AML-193 (cell line): ENCODE data around the gene SRGAP1.
A peak's percentile ranks its signal among the peaks of the same experiment; 100 is the strongest.

ENCODE experiments used
- DNase-seq, 2 experiments: peaks; one replicate each; lab custom pipeline; 2025; lab: John Stamatoyannopoulos, UW

The SRGAP1 gene

DNA sequence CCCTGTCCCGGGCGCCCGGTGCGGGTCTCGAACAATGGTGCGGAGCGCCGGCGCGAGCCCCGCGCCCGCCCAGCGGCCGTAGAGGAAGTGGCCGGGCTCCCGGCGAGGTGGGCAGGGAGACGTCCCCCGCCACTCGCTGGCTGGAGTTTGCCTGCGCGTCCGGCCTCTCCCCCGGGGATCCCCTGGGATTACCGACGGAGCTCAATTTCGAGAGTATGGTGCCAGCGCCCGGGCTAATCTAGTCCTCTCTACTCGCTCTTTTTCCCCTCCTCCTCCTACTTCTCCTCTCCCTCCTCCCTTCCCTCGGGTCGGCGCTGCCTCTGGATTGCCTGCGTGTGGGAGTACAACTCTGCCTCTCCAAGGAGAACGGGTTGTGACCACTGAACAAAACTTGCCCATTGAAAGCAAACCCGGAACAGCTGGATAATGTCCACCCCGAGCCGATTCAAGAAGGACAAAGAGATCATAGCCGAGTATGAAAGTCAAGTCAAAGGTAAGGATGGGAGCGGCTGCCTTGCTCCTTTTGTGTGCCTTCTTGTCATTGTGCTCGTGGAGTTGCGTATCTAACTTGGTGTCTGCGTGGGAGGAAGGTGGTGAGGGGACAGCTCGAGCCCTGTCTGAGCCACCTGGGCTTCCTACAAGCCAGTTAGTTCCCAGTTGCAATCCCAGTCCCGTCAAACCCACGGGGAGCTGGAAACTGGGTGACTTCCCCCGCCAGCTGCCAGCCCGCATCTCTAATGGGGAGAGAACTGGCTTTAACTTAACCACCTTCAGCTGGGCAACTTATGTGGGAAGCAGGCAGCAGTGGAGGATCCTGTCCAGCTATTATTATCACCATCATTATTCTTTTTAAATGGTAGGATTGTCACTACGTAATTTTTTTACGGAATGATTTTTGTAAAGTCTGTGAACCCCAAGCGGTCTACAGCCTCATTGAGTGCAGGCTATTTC, at the start of gene SRGAP1:
Gene SRGAP1, plus strand, starts transcription at position 310 of the 951 bp plus-strand sequence. Its CDS starts 117 bp downstream, at position 427.
- DNase-seq: peak; percentile 29 to 32

DNA sequence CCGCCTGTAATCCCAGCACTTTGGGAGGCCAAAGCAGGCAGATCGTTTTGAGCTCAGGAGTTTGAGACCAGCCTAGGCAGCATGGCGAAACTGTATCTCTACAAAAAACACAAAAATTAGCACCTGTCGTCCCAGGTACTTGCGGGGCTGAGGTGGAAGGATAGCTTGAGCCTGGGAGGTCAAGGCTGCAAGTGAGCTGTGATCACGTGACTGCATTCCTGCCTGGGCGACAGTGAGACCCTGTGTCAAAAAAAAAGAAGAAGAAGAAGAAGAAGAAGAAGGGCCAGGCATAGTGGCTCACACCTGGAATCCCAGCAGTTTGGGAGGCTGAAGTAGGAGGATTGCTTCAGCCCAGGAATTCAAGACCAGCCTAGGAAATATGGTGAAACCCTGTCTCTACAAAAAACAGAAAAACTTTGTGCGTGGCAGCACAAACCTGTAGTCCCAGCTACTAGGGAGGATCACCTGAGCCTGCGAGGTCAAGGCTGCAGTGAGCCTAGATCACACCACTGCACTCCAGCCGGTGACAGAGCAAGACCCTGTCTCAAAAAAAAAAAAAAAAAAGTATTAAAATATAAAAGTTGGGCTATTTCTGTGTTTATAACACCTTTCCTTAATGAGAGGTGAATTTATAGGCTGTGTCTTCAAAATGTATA, 49.3 kb upstream of the SRGAP1 start:
- no peak for DNase-seq

DNA sequence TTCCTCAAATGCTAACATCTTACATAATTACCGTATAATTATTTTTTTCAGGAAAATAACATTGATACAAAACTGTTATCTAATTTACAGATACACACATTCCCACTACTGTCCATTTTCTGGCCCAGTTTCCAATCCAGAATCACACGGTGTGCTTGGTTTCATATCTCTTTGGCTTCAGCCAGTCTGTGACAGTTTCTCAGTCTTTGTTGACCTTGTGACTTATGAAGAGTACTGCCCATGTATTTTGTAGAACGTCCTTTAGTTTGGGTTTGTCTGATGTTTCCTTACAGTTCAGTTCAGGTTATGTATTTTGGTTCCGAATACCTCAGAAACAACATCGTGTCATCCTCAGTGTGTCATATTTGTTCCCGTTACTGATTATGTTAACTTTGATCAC, 48.6 kb upstream of the SRGAP1 start:
- DNase-seq: no peak

DNA sequence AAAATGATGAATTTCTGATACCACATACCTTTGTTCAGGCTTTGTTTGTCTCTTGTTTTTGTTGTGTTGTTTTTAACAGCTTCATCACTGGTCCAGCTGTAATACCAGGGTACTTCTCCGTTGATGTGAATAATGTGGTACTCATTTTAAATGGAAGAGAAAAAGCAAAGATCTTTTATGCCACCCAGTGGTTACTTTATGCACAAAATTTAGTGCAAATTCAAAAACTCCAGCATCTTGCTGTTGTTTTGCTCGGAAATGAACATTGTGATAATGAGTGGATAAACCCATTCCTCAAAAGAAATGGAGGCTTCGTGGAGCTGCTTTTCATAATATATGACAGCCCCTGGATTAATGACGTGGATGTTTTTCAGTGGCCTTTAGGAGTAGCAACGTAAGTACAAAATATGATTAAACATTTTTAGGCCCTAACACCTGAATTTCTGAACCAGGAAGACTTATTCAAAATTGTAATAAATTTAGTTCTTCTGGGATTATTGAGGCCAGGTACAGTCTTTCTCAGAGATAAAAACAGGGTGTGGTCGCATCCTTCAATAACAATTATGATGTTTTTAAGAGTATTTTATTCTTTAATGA, 42.4 kb upstream of the SRGAP1 start:
- DNase-seq: peak; percentile 28 to 49

DNA sequence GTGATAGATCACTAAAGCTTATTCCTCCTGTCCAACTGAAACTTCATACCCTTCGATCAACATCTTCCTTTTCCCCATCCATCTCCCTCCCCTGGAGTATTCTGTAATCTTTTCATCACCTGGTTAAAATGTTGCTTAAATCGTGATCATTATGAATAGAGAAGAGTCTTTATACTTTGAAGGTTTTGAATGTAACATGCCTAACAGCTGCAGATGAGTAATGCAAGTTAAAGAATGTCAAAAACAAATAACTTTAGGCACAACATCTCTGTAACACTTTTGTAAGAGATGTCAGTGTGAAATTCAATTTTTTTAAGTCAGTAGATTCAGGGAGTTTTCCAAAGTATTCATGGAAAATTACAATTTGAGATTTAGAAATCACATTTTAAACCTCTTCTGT, 39.8 kb upstream of the SRGAP1 start:
- no peak for DNase-seq

DNA sequence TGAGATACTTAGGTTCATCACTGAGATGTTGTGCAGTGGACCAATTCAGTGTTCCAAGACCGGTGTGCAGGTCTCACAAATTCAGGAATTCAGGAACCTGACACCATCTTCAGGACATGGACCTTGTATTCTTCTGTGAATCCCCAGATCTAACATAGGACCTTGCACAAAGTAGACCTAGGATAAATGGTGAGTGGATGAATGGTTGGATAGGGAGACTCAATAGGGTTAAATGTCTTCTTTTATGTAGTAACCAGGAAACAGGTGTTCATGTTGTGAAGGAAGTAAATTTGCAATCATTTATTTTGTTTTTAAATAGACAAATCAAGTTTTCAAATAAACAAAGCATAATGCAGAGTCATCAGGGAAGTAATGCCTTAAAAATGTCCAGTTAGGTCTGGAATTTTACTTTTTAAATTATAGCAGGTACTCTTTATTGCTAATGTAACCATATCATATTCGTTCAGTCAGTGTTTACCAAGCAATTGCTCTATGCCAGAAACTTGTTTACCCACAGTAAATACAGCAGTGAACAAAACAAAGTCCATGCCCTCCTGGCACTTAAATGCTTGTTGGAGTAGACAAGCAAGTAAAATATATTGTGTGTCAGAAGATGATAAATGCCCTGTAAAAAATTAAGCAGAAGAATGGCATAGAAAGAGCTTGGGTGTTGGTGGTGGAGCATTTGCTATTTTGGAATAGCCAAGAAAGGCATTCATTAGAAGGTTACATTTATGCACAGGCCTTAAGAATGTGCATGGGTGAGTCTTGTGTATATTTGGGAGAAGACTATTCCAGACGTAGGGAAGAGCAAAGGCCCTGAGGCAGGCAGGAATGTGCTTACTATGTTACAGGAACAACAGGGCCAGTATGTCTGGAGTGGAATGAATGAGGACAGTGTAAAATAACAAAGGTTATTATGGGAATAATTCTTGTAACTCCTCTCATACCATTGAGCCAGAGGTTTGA, 38.5 kb upstream of the SRGAP1 start:
- no peak for DNase-seq

DNA sequence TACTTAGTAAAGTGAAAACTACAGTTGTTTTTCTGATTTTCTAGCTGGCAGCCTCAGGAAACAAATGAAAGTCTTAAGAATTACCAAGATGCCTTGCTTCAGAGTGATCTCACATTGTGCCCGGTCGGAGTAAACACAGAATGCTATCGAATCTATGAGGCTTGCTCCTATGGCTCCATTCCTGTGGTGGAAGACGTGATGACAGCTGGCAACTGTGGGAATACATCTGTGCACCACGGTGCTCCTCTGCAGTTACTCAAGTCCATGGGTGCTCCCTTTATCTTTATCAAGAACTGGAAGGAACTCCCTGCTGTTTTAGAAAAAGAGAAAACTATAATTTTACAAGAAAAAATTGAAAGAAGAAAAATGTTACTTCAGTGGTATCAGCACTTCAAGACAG, 35.9 kb upstream of the SRGAP1 start:
- DNase-seq: no peak

DNA sequence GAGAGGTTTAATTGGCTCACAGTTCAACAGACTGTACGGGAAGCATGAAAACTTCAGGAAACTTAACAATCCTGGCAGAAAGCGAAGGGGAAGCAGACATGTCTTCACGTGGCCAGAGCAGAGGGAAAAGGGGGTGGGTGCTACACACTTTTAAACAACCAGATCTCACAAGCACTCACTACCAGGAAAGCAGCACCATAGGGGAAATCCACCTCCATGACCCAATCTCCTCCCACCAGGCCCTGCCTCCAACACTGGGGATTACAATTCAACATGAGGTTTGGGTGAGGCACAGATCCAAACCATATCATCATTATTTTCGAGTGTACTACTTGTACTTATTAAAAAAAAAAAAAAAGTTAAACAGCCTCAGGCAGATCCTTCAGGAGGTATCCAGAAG, 34.9 kb upstream of the SRGAP1 start:
- DNase-seq: no peak

DNA sequence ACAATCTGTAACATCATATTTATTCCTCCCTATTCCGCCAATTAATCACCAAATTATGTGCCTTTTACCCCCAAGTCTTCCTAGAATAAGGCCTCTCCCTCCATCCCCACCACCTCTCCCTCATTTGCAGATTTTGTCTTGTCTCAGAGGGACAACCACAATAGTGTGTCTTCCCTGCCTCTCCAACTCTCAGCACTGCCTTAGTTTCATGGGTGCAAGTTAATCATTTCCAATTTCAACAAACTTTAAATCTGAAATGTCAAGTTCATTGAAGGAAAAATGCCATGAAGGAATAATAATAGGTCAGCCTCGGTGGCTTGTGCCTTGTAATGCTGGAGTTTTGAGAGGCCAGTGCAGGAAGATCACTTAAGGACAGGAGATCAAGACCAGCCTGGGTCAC, 33.2 kb upstream of the SRGAP1 start:
- no peak for DNase-seq

DNA sequence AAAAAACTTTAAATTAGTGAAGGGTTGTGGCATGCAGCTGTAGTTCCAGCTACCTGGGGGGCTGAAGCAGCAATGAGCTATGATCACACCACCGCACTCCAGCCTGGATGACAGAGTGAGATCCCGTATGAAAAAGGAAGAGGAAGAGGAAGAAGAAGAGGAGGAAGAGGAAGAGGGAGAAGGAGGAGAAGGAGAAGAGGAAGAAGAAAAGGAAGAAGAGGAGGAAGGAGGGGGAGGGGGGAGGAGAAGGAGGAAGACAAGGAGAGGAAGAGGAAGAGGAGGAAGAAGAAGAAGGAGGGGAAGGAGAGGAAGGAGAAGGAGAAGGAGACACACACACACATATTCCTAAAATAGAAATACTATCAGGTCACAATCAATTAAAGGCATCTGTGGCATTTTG, 32.7 kb upstream of the SRGAP1 start:
- DNase-seq: no peak

DNA sequence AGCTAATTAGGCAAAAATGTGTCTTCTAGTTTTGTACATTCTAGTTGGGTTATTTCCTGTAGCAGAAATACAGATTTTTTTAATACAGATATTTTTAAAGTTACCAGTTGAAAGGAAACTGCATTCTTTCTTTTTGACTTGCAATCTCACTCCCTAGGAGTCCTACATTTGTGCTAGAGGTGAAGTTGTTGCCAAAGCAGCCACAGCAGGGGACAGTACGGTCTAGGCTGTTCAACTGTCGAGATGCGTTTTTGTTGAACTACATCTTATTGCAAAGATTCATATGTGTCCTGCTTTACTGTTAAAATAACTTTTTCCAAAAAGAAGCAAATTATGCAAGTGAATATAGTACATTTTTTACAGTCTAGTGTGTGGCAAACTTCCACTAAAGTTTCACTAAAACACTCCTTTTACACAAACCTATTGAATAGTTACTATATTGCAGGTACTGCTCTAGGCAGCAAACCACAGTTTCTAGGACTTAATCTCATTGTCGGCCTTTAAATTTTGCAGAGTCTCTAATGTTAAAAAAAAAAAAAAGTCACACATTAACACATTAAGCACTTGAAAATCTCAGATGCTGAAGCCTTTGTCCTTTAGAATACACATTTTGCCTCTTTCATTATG, 30.2 kb upstream of the SRGAP1 start:
- no peak for DNase-seq

DNA sequence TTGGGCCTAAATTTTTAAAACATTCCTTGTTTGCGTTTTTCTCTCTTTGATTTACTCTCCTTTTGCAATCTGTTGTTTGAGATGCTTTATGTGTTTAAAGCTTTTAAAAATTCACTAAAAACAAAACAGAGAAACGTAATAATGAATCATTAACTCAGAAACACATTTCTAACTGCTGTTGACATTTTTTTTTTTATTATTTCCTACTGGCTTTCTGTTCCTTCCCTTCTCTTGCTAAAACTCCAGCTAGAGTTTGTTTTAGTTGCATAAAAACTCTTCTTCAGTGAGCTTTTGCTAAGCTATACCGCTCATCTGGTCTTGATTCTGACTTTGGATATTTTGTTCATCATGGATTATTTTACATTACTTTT, 29.0 kb upstream of the SRGAP1 start:
- DNase-seq: no peak

DNA sequence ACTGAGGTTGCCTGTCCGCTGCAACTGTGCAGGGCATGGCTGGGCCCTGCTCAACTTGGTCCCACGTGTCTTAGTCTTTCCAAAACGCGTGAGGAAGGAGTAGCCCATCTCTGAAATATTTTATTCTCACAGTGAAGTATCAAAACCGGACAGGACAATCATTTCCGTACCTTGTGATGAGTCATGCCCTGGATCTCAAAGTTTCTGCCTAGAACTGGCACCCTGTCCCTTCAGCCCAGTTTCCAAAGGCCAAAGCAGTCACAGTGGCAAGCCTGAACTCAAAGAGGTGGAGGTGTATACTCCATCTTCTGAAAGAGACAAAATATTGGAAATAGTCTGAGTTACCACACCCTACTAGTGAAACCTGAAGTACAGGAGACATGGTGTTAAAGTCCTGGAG, 28.5 kb upstream of the SRGAP1 start:
- no peak for DNase-seq

DNA sequence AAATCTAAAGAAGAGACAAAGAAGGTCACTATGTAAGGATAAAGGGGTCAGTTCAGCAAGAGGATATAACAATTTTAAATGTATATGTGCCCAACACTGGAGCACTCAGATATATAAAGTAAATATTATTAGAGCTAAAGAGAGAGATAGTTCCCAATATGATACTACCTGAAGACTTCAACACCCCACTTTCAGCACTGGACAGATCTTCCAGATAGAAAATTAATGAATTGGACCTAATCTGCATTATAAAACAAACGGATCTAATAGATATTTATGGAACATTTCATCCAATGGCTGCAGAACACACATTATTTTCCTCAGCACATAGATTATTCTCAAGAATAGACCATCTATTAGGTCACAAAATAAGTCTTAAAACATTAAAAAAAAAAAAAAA, 24.1 kb upstream of the SRGAP1 start:
- DNase-seq: no peak

DNA sequence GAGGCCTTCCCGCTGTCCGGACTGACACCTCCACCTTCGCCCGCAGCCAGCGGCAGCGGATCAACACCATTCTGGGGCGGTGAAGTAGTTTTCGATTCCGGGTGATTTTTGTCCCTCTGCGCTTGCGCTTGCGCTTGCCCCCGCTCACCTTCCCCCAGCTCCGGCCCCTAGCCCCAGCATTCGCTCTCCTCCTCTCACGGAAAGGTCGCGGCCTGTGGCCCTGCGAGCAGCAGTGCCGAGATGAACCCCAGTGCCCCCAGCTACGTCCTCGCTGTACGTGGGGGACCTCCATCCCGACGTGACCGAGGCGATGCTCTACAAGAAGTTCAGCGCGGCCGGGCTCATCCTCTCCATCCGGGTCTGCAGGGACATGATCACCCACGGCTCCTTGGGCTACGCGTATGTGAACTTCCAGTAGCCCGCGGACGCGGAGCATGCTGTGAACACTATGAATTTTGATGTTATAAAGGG, 22.7 kb upstream of the SRGAP1 start:
- DNase-seq: no peak

DNA sequence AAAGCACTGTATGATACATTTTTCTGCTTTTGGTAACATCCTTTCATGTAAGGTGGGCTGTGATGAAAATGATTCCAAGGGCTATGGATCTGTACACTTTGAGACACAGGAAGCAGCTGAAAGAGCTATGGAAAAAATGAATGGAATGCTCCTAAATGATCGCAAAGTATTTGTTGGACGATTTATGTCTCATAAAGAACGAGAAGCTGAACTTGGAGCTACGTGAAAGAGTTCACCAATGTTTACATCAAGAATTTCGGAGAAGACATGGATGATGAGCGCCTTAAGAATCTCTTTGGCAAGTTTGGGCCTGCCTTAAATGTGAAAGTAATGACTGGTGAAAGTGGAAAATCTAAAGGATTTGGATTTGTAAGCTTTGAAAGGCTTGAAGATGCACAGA, 22.1 kb upstream of the SRGAP1 start:
- no peak for DNase-seq

DNA sequence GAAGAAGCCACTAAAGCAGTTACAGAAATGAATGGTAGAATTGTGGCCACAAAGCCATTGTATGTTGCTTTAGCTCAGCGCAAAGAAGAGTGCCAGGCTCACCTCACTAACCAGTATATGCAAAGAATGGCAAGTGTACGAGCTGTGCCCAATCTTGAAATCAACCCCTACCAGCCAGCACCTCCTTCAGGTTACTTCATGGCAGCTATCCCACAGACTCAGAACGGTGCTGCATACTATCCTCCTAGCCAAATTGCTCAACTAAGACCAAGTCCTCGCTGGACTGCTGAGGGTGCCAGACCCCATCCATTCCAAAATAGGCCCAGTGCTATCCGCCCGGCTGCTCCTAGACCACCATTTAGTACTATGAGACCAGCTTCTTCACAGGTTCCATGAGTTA, 21.5 kb upstream of the SRGAP1 start:
- DNase-seq: no peak

DNA sequence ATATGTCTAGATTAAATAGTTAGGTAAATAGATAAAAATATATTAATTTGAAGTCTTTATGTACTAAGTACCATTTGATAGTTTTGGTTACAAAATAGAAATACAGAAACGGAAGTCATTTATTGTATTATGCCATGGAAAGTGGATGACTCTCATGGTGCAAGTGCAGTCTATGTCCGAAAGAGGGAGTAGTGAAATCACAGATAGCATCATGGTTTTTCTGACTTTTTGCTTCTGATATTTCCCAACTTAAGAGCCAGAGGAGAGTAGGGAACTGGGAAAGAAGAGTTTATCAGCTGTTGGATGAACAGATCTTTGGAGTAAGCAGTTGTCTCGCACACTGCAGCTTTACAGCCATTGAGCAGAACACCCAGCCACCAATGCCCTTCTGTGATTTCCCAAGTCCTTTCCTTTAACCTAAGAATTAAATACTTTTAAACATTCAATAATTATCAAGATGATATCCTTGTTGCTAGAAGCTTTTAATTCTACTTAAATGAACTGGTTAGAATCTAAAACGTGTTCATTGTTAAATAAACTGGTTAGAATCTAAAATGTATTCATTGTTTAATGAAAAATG, 18.4 kb upstream of the SRGAP1 start:
- DNase-seq: peak; percentile 57 to 64

DNA sequence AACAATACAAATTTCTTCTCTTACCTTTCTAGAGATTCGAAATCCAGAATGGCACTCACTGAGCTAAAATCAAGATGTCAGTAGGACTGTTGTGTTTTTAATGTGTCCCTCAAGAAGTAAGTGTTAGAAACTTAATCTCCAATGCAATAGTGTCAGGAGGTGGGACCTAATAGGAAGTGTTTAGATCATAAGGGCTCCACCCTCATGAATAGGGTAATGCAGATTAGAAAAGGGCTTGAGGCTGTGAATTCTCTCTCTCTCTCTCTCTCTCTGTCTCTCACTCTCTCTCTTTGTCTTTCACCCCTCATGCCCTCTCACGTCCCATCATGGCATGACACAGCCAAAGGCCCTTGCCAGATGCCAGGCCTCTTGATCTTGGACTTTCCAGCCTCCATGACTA, 15.6 kb upstream of the SRGAP1 start:
- no peak for DNase-seq

DNA sequence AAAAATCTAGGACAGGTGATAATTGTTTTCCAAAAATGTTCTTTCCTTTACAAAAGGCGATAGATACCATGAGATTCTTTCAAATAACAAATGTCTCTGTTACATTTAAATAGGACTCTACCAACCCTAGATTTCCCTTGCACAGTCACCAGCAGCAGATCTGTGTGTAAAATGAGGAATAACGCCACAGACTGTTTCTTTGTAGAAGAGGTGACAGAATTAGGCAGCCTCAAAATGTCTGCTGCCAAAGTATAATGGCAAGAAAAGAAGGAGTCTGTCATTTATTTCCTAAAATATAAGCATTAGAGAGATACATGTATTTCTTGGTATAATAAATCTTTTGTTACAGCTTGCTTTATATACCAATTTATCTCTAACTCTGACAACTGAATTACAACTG, 8.5 kb upstream of the SRGAP1 start:
- DNase-seq: no peak

DNA sequence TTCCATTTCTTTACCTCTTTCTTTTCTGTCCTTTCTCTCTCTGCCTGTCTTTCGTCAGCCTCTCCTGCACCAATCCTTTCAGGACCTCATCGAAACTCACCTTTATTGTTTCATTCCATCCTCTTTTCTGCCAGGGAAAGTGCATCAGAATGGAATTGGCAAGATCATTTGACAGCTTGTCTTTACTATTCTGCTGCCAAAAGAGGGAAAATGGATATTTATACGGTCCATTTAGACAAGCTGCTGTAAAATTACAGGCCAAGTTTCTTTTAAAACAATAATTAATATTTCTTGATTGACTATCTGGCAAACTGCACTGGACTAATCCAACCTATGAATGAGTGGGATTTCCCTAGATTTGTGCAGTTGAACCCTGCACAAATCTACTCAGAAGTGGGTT, 7.6 kb upstream of the SRGAP1 start:
- no peak for DNase-seq
